DMS114 treated with DMSO at 0.1 percent for 48 hours (cell line): ENCODE measurements around the gene UBE4A.
"Not testable (repeated sequence)": the region's sequence is repeated elsewhere in the genome, so short reads cannot be mapped to it uniquely, and the experiment has no call there.

Source experiments
- DNase-seq: peaks from one replicate; lab custom pipeline; 2025; ENCODE audit not compliant: unreplicated experiment; lab: John Stamatoyannopoulos, UW

The UBE4A gene

GRCh38 chr11:118398791-118399559 lies 39.6 kb downstream of the UBE4A start:
- no peak for DNase-seq

- peak; percentile 80 for DNase-seq
Observed at GRCh38 chr11:118401151-118401879, 41.9 kb downstream of the UBE4A start, which contains the start of gene ATP5MG. ATP5MG (plus strand) TSS chr11:118401606; CDS start chr11:118401666, 60 bp downstream.

DNA sequence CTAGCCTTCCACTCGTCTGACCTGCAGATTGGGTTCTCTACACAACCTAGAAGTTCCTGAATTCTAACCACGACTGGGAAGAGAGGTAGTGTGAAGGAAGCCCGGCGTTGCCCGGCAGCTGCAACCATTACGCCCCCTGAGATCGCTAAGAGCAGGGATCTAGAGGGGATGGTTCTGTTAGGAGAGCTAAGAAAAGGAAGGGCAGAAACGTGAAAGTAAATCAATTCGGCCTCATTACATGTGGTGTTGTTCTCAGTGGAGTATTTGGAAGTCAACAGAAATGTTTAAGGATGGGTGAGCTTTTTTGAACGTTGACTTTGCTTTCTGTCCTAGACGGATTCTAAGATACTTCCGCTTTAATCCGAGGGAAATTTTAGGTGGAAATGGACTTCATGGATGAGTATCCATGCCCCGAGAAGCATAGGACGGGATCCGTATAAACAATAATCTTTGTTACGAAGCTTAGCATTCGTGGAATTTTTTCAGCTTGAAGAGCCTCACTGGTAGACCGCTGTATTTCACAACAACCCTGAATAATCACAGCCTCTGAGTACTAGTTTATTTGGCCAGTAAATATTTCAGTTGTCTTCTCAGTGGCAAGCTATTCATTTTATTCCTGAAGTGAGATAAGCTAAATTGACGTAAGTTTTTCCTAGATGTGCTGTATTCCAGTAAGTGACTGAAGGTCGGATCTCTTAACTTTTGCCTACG lies 42.6 kb downstream of the UBE4A start:
- peak; percentile 31 for DNase-seq

DNA sequence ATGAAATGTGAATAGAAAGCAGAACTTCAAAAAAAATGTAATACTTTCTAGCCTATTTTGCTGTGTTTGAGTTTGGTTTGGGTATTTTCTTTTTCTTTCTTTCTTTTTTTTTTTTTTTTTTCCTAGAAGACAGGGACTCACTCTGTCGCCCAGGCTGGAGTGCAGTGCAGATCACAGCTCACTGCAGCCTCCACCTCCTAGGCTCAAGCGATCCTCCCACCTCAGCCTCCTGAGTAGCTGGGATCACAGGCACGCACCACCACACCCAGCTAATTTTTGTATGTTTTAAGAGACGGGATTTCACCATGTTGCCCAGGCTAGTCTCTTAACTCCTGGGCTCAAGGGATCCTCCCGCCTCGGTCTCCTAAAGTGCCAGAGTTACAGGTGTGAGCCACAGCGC lies 43.2 kb downstream of the UBE4A start:
- DNase-seq = not testable (repeated sequence)

DNA sequence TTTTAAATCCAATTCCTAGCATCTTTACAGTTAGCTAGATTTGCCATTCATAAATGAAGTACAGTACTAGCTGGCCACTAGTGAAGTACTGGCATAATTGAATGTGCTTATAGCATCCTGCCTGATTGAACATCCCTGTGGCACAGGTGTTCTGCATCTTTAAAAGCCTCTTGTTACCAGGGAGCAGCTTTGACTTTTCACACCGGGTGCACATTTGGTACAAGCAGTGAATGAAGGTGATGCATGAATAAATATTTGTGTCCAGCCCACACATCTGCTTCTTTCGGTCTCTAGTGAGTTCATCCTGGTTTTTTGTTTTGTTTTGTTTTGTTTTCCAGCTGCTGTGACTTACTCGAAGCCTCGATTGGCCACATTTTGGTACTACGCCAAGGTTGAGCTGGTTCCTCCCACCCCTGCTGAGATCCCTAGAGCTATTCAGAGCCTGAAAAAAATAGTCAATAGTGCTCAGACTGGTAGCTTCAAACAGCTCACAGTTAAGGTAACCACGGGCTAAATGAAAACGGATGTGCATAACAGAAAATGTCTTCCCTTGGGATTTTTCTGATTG lies 47.3 kb downstream of the UBE4A start:
- DNase-seq = no peak

GRCh38 chr11:118410055-118410745 lies 50.8 kb downstream of the UBE4A start:
- no peak for DNase-seq

DNA sequence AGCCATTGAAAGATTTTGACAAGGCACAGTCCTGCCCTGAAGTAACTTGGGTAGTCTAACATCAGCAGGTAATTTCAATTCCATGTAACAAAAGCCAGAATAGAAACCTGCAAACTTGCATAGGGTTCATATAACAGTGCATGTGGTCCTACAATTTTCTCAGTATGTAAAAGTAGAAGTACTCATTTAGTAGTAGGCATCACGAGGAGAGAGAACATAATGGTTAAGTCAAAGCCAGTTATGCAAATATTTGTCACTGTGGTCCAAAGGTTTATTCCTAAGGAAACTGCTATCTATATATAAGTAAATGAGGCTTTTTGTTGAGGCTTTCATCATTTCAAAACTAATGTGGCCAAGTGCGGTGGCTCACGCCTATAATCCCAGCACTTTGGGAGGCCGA lies 52.1 kb downstream of the UBE4A start:
- DNase-seq = no peak

GRCh38 chr11:118412921-118413320 lies 53.5 kb downstream of the UBE4A start:
- no peak for DNase-seq

DNA sequence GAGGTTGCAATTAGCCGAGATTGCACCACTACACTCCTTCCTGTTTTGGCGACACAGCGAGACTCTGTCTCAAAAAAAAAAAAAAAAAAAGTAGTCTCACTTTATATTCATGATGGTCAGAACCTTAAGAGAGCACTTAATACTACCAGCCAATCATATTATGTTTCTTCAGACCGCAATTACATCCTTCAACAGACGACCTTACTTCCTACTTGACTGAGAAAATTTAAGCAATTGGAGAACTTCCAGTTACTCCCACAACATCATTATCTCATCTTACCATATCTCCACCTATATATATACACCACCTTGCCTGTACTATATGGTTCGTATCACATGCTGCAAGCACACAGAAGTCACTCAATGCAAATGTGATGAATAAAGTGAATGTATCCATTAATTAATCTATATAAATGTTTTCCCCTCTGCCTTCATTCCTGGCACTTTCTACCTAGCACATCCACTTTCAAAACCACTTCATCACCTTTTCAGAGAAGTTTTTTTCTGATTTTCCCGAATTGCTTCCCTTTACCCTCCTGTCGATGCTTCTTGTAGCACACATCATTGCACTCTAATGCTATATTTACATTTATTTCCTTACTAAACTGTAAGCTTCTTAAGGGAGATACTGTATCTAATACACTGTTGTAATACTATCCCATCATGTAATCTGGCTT lies 55.8 kb downstream of the UBE4A start:
- no peak for DNase-seq

DNA sequence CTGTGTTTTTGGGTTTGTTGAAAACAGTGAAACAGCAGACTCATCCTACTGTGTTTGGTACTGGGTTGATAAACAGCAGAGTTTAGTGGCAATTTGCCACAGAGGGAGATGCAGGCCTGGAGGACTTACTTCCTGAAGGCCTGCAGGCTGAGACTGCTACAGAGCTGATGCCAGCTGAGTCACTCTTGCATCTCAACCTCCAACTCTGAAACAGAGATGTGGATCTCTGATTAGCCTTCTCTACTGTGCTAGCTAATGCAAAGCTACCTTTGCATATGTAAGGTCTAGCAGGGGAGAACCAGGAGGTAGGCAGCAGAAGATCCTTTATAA lies 56.3 kb downstream of the UBE4A start:
- no peak for DNase-seq

DNA sequence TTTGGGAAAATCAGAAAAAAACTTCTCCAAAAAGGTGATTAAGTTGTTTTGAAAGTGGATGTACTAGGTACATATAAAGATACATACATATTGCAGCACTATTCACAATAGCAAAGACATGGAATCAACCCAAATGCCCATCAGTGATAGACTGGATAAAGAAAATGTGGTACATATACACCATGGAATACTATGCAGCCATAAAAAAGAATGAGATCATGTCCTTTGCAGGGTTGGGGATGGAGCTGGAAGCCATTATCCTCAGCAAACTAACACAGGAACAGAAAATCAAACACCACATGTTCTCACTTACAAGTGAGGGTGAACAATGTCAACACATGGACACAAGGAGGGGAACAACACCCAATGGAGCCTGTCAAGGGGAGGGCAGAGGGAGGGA lies 57.5 kb downstream of the UBE4A start:
- DNase-seq = not testable (repeated sequence)

- no peak for DNase-seq
Observed at GRCh38 chr11:118417801-118418200, 58.4 kb downstream of the UBE4A start.

GRCh38 chr11:118418766-118419165 lies 59.4 kb downstream of the UBE4A start:
- DNase-seq = no peak

DNA sequence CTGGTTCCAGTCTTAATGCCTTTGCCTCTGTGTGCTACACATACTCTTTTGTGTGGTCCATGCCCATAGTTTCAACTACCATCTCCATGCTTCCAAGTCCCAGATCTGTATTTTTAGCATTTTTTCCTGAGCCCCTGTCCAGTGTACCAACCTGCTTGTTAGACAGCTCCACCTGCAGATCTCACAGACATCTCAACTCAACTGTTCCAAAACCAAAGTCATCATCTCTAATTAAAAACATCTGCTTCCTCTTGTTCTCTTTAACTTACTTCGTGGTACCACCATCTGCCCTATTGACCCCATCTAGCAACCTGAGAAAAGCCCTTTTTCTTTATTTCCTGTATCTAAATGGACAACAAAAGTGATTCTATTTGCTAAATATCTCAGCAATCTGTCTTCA lies 68.3 kb downstream of the UBE4A start:
- DNase-seq = no peak

GRCh38 chr11:118430956-118431355 lies 71.6 kb downstream of the UBE4A start:
- DNase-seq = no peak

GRCh38 chr11:118434123-118434552 lies 74.7 kb downstream of the UBE4A start:
- DNase-seq = peak; percentile 45

GRCh38 chr11:118434553-118435289 lies 75.3 kb downstream of the UBE4A start:
- no peak for DNase-seq

- peak; percentile 61 for DNase-seq
Observed at GRCh38 chr11:118435290-118435892, 76.0 kb downstream of the UBE4A start.
